MM.1S (cell line): Measurements from ENCODE around the gene ARMC12.

Experiments used
- EZH2 ChIP-seq: fragments of 300-600 bp; sonication (generic); optimal IDR thresholded peaks from 2 replicates; pipeline ENCODE3; 2017; ENCODE audit warnings: low read depth, mild to moderate bottlenecking, antibody characterized with exemption, low read length, mixed read lengths
- EZH2phosphoT487 ChIP-seq: fragments of 300-600 bp; sonication (generic); IDR thresholded peaks from 2 replicates; pipeline ENCODE4 v1.6.1; 2018; ENCODE audit warnings: antibody characterized with exemption, low read length
- TF ChIP-seq, protein P1 (sequence below): fragments of 300-600 bp; sonication (generic); IDR thresholded peaks from 2 replicates; pipeline ENCODE4 v1.5.1; 2016; ENCODE audit warnings: antibody characterized with exemption, low read length, mixed read lengths

DNA sequence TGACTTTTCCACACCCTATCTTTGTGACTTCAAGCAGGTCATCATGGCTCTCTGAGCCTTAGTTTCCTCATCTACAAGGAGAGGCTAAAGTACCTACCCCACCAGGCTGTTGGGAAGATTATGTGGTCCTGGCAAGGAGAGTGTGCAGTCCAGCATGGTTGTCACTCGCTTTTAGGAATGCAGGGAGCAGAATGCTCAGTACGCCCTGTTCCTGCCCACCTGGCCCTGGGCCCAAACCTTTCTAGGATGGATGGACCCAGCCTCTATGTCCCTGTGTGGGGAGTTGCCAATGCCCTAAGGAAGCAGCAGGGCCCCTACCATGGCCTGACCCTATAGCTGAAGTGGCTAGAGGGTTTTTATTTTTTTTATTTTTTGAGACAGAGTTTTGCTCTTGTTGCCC, 41.6 kb downstream of the ARMC12 start:
- TF ChIP-seq, protein P1, sequence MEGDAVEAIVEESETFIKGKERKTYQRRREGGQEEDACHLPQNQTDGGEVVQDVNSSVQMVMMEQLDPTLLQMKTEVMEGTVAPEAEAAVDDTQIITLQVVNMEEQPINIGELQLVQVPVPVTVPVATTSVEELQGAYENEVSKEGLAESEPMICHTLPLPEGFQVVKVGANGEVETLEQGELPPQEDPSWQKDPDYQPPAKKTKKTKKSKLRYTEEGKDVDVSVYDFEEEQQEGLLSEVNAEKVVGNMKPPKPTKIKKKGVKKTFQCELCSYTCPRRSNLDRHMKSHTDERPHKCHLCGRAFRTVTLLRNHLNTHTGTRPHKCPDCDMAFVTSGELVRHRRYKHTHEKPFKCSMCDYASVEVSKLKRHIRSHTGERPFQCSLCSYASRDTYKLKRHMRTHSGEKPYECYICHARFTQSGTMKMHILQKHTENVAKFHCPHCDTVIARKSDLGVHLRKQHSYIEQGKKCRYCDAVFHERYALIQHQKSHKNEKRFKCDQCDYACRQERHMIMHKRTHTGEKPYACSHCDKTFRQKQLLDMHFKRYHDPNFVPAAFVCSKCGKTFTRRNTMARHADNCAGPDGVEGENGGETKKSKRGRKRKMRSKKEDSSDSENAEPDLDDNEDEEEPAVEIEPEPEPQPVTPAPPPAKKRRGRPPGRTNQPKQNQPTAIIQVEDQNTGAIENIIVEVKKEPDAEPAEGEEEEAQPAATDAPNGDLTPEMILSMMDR, result no peak
- TF ChIP-seq EZH2phosphoT487 (no peak), EZH2 (no peak)
